Pons (tissue), 1 donor: Measurements from ENCODE around the gene VPS13D.

Experiments used
- DNase-seq: peaks from one replicate; pipeline ENCODE4 v3.0.0-alpha.2; 2016; ENCODE audit warnings: low spot score

VPS13D gene

DNA sequence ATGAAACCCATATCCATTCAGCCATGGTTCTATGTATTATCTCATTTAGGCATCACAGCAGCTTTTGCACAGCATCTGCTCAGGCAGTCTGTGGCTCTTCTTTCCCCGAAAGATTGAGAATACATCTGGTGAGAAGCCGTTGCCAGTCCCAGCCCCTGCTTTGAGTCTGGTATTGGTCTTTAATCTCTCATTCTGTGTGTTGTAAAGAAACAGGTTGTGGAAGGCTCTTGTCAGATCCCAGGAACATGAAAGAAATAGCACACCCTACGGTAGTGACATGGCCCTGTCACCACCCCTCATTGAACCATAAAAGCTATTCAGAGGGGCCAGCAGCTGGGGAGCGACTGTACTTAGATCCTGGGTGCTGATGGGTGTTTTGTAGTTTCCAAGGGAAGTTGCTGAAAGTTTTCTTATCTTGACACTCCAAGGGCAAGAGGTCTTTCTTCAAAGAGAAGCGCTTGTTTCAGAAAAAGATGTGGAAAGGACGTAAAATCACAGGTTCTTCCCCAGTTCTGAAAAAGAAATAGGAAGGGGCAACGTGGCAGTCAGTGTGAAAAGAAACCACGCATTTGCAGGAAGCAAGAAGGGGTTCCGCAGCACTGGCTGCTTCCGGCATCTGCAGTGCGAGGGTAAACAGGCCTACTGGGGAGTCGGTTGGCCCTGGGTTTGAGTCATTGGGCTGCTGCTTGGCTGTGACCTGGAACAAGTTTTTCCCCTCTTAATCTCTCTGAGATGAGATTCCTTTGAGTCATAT is 243.1 kb downstream of the VPS13D start:
- no peak for DNase-seq

DNA sequence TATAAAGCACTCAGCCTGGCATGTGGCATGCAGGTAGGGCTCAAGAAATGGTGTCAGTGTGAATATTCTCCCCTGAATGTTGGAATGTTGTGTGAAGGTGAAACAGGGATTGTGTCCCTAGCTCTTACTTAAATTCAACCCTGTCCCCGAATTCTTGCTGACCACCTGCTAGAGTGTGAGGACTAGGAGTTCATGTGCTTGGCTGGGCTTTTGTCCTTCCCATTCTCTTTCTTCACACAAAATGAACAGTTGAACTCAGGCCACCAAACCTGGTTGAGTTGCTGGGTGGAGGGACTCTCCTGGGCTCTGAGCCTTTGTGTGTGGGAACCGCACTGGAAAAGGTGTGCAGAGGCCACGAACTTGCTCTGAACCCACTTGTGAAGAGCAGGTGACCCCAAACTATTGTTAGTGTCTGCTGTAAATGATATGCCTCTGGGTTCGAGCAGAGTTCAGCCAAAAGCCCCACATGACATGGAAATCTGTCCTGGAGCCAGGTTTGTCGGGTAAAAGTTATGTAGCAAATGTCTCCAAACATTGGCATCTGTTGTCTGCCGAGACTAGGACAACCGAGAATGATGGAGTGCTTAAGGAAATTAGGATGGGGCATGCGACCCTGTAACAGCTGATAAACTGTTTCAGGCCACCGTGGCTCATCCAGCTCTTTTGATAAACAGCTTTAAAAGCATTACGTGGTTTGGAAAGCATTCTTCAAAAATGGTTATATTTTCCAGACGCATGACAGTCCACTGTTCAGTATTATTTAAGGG is 243.9 kb downstream of the VPS13D start:
- DNase-seq, result no peak

DNA sequence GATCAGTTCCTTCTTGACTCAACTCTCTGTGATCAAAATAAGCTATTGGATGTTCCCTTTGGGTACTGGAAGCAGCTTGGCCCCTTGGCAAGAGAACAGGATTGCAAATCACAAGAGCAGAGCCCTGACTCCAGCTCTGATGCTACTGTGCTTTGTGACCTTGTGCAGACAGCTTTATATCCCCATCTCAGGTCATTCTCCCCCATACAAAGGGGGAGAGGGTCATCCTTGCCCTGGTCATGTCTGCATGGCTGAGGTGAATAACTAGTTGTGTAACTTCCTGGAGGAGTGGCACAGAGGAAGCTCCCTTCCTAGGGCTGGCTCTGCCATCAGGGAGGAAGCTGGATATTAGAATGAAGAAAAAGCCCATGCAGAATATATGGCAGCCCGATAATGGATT is 245.3 kb downstream of the VPS13D start:
- DNase-seq, result peak; percentile 46

DNA sequence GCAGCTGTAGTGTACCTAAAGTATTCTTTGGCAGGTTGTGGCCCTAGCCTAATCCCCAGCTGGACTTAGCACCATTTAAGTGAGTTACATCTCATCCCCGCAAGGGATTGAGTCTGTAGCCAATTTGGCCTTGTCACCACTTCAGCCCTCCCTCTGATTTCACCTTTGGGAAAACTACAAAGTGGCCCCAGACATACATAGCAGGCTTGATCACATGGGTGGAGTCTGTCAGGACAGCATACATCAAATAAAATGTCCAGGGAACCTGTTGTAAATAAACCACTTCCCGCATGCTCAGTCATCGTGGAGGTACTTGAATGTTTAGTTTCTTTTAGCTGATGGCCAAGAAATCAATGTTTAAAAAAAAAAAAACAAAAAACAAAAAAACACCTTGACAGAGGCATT is 245.7 kb downstream of the VPS13D start:
- DNase-seq, result no peak

DNA sequence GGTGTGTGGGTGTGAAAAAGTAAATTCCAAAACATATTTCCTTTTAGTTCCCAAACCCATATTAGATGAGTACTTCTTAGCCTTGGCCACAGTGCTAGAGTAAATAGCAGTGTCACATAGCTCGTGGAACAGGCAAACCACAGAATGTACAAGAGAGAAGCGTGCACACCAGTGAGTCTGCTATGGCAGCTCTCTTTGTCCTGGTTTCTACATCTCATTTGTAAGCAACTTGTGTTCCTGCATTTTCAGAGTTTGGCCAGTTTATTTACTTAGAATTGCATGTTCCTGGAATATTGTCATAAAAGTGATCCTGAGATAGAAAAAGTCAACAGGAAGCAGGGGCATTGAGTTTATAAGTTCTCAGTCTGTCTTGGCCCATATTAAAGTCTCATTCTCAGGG is 246.1 kb downstream of the VPS13D start:
- no peak for DNase-seq

DNA sequence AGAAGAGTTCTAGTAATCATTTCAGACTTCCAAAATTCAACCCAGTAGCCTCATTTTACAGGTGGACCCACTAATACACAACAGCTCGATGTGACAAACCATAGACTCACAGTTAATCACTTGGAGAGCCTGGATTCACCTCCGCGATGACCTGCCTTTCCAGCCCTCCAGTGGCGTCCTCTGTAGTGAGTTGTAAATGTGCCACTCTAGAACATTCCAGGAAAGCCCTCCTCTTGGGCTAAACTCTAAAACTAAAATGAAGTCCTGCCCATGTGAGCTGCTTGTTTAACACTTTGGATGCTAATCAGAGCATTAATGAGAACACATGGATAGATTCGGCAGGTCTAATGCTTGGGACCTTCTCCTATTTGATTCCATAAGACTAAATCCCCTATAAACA is 247.5 kb downstream of the VPS13D start:
- DNase-seq, result no peak

- no peak for DNase-seq
These were observed 248.2 kb downstream of the VPS13D start for GRCh38 chr1:12477936-12478611.

DNA sequence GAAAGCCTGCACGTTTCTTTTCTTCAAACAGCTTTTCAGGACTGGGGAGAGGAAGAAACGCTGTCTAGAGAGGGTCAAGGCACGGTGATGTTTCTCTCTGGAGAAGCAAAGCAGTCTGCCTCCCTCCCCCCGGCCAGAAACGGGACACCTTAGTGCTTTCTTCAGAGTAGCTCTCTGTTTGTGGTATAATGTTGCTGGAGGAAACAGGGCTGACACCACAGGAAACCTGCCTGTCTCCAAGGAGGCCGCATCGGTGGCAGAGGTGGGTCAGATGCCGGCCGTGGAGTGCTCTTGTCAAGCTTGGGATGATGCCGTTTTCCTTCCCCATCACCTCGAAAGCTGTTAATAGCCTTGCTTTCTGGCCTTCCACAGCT is 248.8 kb downstream of the VPS13D start:
- DNase-seq, result no peak

- no peak for DNase-seq
These were observed 249.5 kb downstream of the VPS13D start for GRCh38 chr1:12479311-12479710.

GRCh38 chr1:12480041-12480440 is 250.2 kb downstream of the VPS13D start:
- no peak for DNase-seq

- DNase-seq, result no peak
These were observed 251.0 kb downstream of the VPS13D start for GRCh38 chr1:12480748-12481362.

DNA sequence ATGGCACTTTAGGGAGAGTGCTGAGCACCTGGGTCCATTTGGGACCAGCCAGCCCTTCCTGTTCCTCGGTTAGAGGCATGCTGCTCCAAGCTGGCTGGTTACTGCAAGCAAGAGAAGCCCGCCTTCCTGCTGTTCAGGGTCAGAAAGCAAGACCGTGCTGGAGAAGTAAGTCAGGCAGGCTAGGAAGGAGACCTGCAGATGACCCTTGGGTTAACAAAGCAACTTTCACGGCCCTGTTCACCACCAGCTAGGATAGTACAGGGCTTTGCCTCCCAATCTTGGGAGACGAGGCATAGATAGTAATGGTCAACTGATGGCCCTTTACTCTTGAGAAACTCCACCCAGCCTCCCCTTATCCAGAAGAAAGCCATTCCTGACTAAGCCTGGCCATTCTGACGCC is 252.1 kb downstream of the VPS13D start:
- DNase-seq, result no peak

- no peak for DNase-seq
These were observed 253.2 kb downstream of the VPS13D start for GRCh38 chr1:12482988-12483387.

GRCh38 chr1:12485231-12486058 is 255.6 kb downstream of the VPS13D start:
- no peak for DNase-seq

GRCh38 chr1:12486059-12486341 is 256.2 kb downstream of the VPS13D start:
- DNase-seq, result no peak

DNA sequence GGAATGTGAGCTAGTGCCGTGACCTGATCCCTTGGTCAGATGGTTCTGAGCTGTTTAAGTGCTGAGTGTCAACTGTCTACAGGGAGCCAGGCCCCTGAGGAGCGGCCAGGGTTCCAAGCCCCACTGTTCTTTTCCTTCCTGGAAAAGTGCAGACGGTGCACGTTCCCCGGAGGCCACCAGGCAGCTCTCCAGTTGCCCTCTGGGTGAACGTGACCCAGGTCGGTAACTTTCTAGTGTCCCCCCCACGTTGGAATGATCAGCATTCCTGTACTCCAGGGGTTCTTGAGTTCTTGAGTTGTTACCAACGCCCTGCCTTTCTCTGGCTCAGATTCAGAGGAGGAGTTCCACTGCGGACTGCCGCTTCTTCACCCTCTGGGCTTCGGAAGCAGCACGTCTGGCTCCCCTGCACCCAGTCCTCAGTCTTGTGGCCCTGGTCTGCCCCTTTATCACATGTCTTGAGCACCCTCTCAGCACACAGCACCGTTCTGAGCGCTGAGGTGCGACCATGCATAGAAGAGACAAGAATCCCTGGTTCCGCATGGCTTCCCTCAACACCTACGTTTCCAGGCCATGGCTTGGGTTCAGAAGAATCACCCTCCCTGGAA is 256.7 kb downstream of the VPS13D start:
- no peak for DNase-seq

DNA sequence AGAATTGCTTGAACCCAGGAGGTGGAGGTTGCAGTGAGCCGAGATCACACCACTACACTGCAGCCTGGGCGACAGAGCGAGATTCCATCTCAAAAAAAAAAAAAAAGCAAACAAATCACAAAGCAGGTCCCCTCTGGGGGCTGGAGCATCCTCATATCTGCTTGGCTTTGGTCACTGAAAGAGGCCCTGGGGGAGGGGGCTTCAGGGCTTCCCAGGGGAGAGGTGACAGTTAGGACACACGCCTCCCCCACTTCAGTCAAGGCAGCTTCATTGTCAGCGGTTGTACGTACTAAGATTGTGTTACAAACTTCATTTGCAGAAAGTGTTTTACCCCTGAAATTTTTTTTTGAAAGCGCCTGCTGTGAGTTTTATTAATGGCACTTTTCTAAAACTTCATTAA is 257.7 kb downstream of the VPS13D start:
- no peak for DNase-seq

DNA sequence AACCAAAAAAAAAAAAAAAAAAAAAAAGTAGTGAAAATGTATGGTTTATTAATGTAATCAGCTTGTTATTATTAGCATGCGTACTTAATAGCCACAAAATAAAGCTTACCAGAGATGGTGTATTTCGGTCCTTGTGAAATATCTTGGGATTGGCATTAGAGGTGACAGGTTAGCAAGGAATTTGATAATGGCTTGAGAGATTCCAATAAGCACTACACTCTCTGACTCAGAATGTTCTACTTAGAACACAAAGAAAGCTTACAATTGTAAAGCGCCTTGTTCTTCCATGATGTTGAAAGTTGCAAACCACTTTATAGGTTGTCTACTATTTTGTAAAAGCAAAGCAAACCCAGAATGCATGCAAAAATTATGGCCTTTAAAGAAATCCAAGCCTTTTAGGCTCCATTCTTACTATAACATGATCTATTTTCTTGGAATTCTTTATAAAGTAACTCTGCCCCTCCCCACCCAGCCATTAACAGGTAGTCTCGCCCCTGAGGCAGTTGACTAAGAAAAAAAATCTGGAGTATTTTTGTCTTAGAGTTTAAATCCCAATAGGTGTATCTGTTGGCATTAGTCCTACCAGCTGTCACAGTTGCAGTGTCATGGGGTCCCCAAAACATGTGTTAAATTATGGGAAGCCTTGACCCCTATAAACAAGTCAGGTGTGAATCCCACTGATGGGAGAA is 259.0 kb downstream of the VPS13D start:
- DNase-seq, result no peak

- DNase-seq, result no peak
These were observed 260.8 kb downstream of the VPS13D start for GRCh38 chr1:12490532-12491142.

- no peak for DNase-seq
These were observed 261.8 kb downstream of the VPS13D start for GRCh38 chr1:12491656-12492055.

- DNase-seq, result no peak
These were observed 265.9 kb downstream of the VPS13D start for GRCh38 chr1:12495725-12496124.
